Body of pancreas (tissue), 4 donors: ENCODE data around the gene LEF1. TPM values are rescaled to one million over a fixed set of nuclear protein-coding genes. Genes with fewer than 3 reads are reported as not detected.

ENCODE experiments used
- ATAC-seq: fragments of 150-250 bp; one replicate; pipeline ENCODE4 v1.9.1; 2016
- DNase-seq, 4 donors: peaks; one replicate each; pipeline ENCODE4 v3.0.0-alpha.2; 2019
- H3K27ac ChIP-seq, 4 donors: fragments of 200-600 bp; sonication (generic); 1 replicate in 3 of 4; 2 replicates in 1 of 4; pipeline versions ENCODE4 v1.5.1 to v1.6.1; 2016 to 2019; ENCODE audit warnings: mild to moderate bottlenecking in 1 of 4, mixed read lengths in 1 of 4, moderate library complexity in 1 of 4
- H3K27me3 ChIP-seq, 2 donors: fragments of 200-600 bp; sonication (generic); one replicate each; pipeline ENCODE4 v1.6.0; 2016; ENCODE audit warnings: mild to moderate bottlenecking in 1 of 2
- H3K36me3 ChIP-seq, 2 donors: fragments of 200-600 bp; sonication (generic); replicated peaks in 1 of 2; 2 replicates each; pipeline ENCODE4 v1.5.1; 2016; ENCODE audit warnings: low read depth in 2 of 2; ENCODE audit not compliant: insufficient read depth in 1 of 2
- H3K4me1 ChIP-seq: fragments of 200-600 bp; sonication (generic); one replicate; pipeline ENCODE4 v1.6.0; 2016
- H3K4me3 ChIP-seq, 2 donors: fragments of 200-600 bp; sonication (generic); 1 replicate in 1 of 2; 2 replicates in 1 of 2; pipeline ENCODE4 v1.5.1; 2016 to 2019
- H3K9me3 ChIP-seq, 3 donors: fragments of 200-600 bp; sonication (generic); 1 replicate in 2 of 3; 2 replicates in 1 of 3; pipeline ENCODE4 v1.5.1; 2016
- CTCF ChIP-seq, 7 experiments: fragments of 450-650 bp in 4 of 7; fragments of 200-600 bp in 3 of 7; sonication (generic) in 3 of 7; IDR thresholded peaks; one replicate each; pipeline ENCODE4 v1.5.1; 2016 to 2019; ENCODE audit warnings: antibody characterized with exemption in 7 of 7
- POLR2A ChIP-seq, 3 donors: fragments of 450-650 bp; IDR thresholded peaks; one replicate each; pipeline ENCODE4 v1.6.1; 2016; ENCODE audit warnings: antibody characterized with exemption in 3 of 3, mild to moderate bottlenecking in 2 of 3
- WGBS, 2 donors: methylation state at CpG; one replicate each; pipeline ENCODE4 v1.1.5; 2017; 5-methylcytosine and 5-hydroxymethylcytosine counted together
- intact Hi-C: fragments of 100-400 bp; cut with DNase I; formaldehyde crosslinking; loops from one replicate; pipeline ENCODE4 v1.15.1; 2023
- total RNA-seq, 2 donors: library from RNA; depleted of rRNA; stranded (reverse); fragments of >200 nt; gene quantifications; one replicate each; pipeline ENCODE4 v1.1.0, GENCODE V29; 2016

LEF1 gene
- total RNA-seq, 2 donors from 2014 or later, result 1.6 to 5.6 TPM

GRCh38 chr4:108080747-108081146 lies 88.0 kb downstream of the LEF1 start:
- H3K4me3 ChIP-seq, result no peak overlapping the region
- no peaks in the 10 kb centered on the region for H3K27me3 ChIP-seq
- H3K9me3 ChIP-seq, result no peaks in the 10 kb centered on the region
- no peak for TF ChIP-seq CTCF (IDR thresholded peaks at IDR 0.05)
- DNase-seq (no peak), ATAC-seq (no peak)
- no peaks in the 10 kb centered on the region for H3K4me1 ChIP-seq
- 87 to 89% methylated on average over 4 to 10 of the region's 10 CpGs for WGBS, 2 donors
- H3K27ac ChIP-seq, result no peak overlapping the region
- H3K36me3 ChIP-seq, result no peaks in the 10 kb centered on the region
- intact Hi-C loops, result no loop called here

DNA sequence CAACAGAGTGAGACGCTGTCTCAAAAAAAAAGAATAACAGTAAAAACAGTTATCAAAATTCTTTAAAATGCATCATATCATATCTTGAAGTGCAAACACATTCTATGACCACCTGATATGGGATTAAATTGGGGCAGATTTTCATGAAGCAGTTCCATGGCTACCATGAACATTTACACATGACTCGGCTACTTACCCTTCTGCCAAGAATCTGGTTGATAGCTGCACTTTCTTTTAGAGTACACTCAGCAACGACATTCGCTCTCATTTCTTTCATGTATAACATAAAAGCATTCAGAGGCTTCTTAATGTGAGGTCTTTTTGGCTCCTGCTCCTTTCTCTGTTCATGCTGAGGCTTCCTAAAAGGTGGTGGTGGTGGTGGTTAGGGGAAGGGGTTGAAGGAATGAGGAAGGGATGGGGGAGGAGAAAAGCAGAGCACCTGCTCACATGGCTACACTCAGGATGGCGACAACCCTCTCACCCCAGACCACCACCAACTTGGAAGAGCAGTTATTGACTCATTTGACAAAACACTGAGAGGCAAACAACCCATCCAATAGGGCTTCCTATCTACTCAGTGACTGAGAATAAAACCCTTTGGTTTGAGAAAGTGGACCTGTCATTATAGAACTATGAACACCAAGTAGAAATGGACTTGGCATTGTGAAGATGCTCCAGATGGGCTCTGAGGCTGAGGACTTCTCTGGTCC lies 90.6 kb downstream of the LEF1 start:
- H3K27ac ChIP-seq, result no peak overlapping the region
- H3K4me1 ChIP-seq, result no peaks in the 10 kb centered on the region
- H3K27me3 ChIP-seq, result no peaks in the 10 kb centered on the region
- H3K9me3 ChIP-seq, result no peaks in the 10 kb centered on the region
- H3K36me3 ChIP-seq, result no peaks in the 10 kb centered on the region
- TF ChIP-seq CTCF (IDR thresholded peaks at IDR 0.05) (no peak), POLR2A (IDR thresholded peaks at IDR 0.05) (no peak)
- DNase-seq, result no peak
- intact Hi-C loops, result no loop called here
- no peak for ATAC-seq
- H3K4me3 ChIP-seq, result no peak overlapping the region
- 61 to 71% methylated on average over 5 of the region's 5 CpGs for WGBS, 2 donors

DNA sequence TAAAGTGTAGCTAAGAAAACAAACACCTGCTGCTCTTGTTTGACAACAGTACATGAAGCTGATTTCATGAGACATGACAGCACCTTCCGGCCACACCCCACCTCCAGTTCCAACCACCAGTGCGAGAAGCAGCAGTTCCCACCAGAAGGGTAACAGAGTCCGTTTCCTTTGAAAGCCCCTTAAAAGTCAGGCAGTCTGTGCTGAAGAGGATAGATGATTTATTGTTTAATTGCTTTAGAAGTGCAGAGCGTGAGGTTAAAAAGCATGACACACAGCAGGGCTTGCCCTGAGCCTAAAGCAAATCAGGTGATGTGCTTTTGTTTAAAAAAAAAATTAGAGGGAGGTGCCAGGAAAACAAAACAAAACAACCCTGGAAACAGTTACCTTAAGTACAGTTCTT lies 96.4 kb downstream of the LEF1 start:
- Histone ChIP-seq H3K27me3 (no peaks in the 10 kb centered on the region), H3K36me3 (no peaks in the 10 kb centered on the region), H3K4me3 (no peak overlapping the region), H3K9me3 (no peaks in the 10 kb centered on the region), H3K27ac (no peak overlapping the region), H3K4me1 (no peaks in the 10 kb centered on the region)
- intact Hi-C loops, result no loop called here
- TF ChIP-seq POLR2A (IDR thresholded peaks at IDR 0.05) (no peak), CTCF (IDR thresholded peaks at IDR 0.05) (no peak)
- 26 to 44% methylated on average over 4 of the region's 4 CpGs for WGBS, 2 donors
- ATAC-seq (no peak), DNase-seq (no peak)

GRCh38 chr4:108070775-108071174 lies 98.0 kb downstream of the LEF1 start:
- Histone ChIP-seq H3K4me1 (no peaks in the 10 kb centered on the region), H3K36me3 (no peaks in the 10 kb centered on the region), H3K4me3 (no peak overlapping the region), H3K27ac (no peak overlapping the region), H3K27me3 (no peaks in the 10 kb centered on the region), H3K9me3 (no peaks in the 10 kb centered on the region)
- intact Hi-C loops, result no loop called here
- TF ChIP-seq POLR2A (IDR thresholded peaks at IDR 0.05), result no peak
- no peak for TF ChIP-seq CTCF (IDR thresholded peaks at IDR 0.05)
- DNase-seq (no peak), ATAC-seq (no peak)
- 65 to 77% methylated on average over 1 of the region's 1 CpG for WGBS, 2 donors

DNA sequence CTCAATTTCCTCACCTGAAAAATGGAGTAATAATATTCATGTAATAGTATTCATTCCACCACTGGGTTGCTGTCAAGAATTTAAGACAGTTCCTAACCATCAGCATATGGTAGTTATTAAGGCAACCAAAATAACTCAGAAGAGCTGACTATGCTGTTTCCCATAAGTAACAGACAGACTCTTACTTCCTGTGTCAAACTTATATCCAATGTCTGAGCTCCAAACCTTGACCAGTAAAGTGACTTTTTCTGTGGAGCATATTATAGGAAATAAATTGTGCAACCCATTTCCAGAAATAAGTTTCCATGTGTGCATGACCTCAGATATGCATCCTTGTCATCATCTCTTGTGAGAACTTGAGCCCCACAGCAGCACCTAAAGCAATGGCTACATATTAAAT lies 100.3 kb downstream of the LEF1 start:
- Histone ChIP-seq H3K27ac (no peak overlapping the region), H3K9me3 (no peaks in the 10 kb centered on the region), H3K4me3 (no peak overlapping the region), H3K4me1 (no peaks in the 10 kb centered on the region), H3K27me3 (no peaks in the 10 kb centered on the region), H3K36me3 (no peaks in the 10 kb centered on the region)
- DNase-seq (no peak), ATAC-seq (no peak)
- intact Hi-C loops, result no loop called here
- TF ChIP-seq POLR2A (IDR thresholded peaks at IDR 0.05) (no peak), CTCF (IDR thresholded peaks at IDR 0.05) (no peak)
